NB4 (cell line): ENCODE results near the gene VWC2.

ENCODE experiments used
- POLR2A ChIP-seq: IDR thresholded peaks from 2 replicates; pipeline ENCODE4 v1.6.1; 2011; ENCODE audit warnings: mild to moderate bottlenecking; ENCODE audit not compliant: insufficient read length; ENCODE audit errors: extremely low read depth
- TF ChIP-seq, protein P1 (sequence below): IDR thresholded peaks from one replicate; pipeline ENCODE4 v1.5.1; 2012; ENCODE audit warnings: low read depth, low read length
- TF ChIP-seq, protein P2 (sequence below): IDR thresholded peaks from 2 replicates; pipeline ENCODE4 v1.6.1; 2011; ENCODE audit warnings: low read depth, low read length

DNA sequence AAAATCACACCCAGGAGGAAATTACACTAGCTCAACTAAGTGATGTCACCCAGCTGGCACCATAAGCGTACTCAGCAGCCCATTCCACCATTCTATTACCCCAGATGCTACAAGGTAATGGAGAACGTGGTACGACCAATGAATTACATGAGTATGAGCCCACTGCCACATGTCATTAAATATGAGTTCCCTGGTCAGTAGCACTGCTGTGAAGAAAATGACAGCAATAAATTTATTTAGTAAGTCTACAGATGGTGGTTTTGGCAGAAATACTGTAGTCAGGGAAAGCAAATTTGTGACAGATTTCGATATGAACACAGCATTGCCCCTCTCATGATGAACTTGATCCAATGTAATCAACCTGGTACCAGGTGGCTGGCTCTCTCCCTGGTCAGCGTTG, 154.2 kb downstream of the VWC2 start:
- no peak for TF ChIP-seq POLR2A
- TF ChIP-seq, protein P1, sequence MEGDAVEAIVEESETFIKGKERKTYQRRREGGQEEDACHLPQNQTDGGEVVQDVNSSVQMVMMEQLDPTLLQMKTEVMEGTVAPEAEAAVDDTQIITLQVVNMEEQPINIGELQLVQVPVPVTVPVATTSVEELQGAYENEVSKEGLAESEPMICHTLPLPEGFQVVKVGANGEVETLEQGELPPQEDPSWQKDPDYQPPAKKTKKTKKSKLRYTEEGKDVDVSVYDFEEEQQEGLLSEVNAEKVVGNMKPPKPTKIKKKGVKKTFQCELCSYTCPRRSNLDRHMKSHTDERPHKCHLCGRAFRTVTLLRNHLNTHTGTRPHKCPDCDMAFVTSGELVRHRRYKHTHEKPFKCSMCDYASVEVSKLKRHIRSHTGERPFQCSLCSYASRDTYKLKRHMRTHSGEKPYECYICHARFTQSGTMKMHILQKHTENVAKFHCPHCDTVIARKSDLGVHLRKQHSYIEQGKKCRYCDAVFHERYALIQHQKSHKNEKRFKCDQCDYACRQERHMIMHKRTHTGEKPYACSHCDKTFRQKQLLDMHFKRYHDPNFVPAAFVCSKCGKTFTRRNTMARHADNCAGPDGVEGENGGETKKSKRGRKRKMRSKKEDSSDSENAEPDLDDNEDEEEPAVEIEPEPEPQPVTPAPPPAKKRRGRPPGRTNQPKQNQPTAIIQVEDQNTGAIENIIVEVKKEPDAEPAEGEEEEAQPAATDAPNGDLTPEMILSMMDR = no peak
- TF ChIP-seq, protein P2, sequence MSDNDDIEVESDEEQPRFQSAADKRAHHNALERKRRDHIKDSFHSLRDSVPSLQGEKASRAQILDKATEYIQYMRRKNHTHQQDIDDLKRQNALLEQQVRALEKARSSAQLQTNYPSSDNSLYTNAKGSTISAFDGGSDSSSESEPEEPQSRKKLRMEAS = no peak
